Dendritic cell treated with granulocyte-macrophage colony-stimulating factor and Interleukin-4, amounts not matched to agents 40 ng/mL and 50 ng/mL, for 4 days (primary cell): ENCODE measurements around the gene FRZB.

ENCODE experiments used
- H3K27ac Mint-ChIP-seq: one replicate; pipeline ENCODE4 v1.8.0; 2022; ENCODE audit warnings: mild to moderate bottlenecking, mixed read lengths
- H3K27me3 Mint-ChIP-seq: one replicate; pipeline ENCODE4 v1.8.0; 2022; ENCODE audit warnings: mild to moderate bottlenecking, mixed read lengths
- H3K36me3 Mint-ChIP-seq: one replicate; pipeline ENCODE4 v1.8.0; 2022; ENCODE audit warnings: low read depth, mixed read lengths
- H3K4me1 Mint-ChIP-seq: one replicate; pipeline ENCODE4 v1.8.0; 2022; ENCODE audit warnings: low read depth, mixed read lengths
- H3K4me3 Mint-ChIP-seq: one replicate; pipeline ENCODE4 v1.8.0; 2022; ENCODE audit warnings: mild to moderate bottlenecking, moderate library complexity, mixed read lengths
- H3K9me3 Mint-ChIP-seq: one replicate; pipeline ENCODE4 v1.8.0; 2022; ENCODE audit warnings: mixed read lengths
- intact Hi-C: fragments of 100-400 bp; cut with micrococcal nuclease; formaldehyde crosslinking; loops from one replicate; pipeline ENCODE4 v1.15.0; 2022

Gene FRZB

GRCh38 chr2:182818501-182818900 lies 47.9 kb downstream of the FRZB start:
- H3K4me1 Mint-ChIP-seq = no peaks in the 10 kb centered on the region
- H3K27me3 Mint-ChIP-seq = no peaks in the 10 kb centered on the region
- intact Hi-C loops = no loop called here
- no peaks in the 10 kb centered on the region for H3K9me3 Mint-ChIP-seq
- H3K4me3 Mint-ChIP-seq = no peak overlapping the region
- H3K36me3 Mint-ChIP-seq = no peaks in the 10 kb centered on the region
- no peak overlapping the region for H3K27ac Mint-ChIP-seq

GRCh38 chr2:182817558-182817957 lies 48.9 kb downstream of the FRZB start:
- Mint-ChIP-seq H3K27me3 (no peaks in the 10 kb centered on the region), H3K9me3 (no peaks in the 10 kb centered on the region), H3K4me1 (no peaks in the 10 kb centered on the region), H3K27ac (no peak overlapping the region), H3K36me3 (no peaks in the 10 kb centered on the region), H3K4me3 (no peak overlapping the region)
- intact Hi-C loops = no loop called here

GRCh38 chr2:182816866-182817265 lies 49.6 kb downstream of the FRZB start:
- Mint-ChIP-seq H3K36me3 (no peaks in the 10 kb centered on the region), H3K9me3 (no peaks in the 10 kb centered on the region), H3K27me3 (no peaks in the 10 kb centered on the region), H3K4me1 (no peaks in the 10 kb centered on the region), H3K4me3 (no peak overlapping the region), H3K27ac (no peak overlapping the region)
- intact Hi-C loops = no loop called here

- H3K4me1 Mint-ChIP-seq = no peaks in the 10 kb centered on the region
- no peak overlapping the region for H3K4me3 Mint-ChIP-seq
- no peaks in the 10 kb centered on the region for H3K36me3 Mint-ChIP-seq
- H3K27ac Mint-ChIP-seq = no peak overlapping the region
- no peaks in the 10 kb centered on the region for H3K9me3 Mint-ChIP-seq
- no peaks in the 10 kb centered on the region for H3K27me3 Mint-ChIP-seq
- intact Hi-C loops = no loop called here
Observed at GRCh38 chr2:182814804-182815203, 51.6 kb downstream of the FRZB start.

- Mint-ChIP-seq H3K4me3 (no peak overlapping the region), H3K36me3 (no peaks in the 10 kb centered on the region), H3K9me3 (no peaks in the 10 kb centered on the region), H3K4me1 (no peaks in the 10 kb centered on the region), H3K27ac (no peak overlapping the region), H3K27me3 (no peaks in the 10 kb centered on the region)
- intact Hi-C loops = no loop called here
Observed at GRCh38 chr2:182814380-182814779, 52.1 kb downstream of the FRZB start.

- Mint-ChIP-seq H3K27me3 (no peaks in the 10 kb centered on the region), H3K4me3 (no peak overlapping the region), H3K9me3 (no peaks in the 10 kb centered on the region), H3K27ac (no peak overlapping the region), H3K4me1 (no peaks in the 10 kb centered on the region), H3K36me3 (no peaks in the 10 kb centered on the region)
- intact Hi-C loops = no loop called here
Observed at GRCh38 chr2:182810087-182810486, 56.4 kb downstream of the FRZB start.

- no peak overlapping the region for H3K4me3 Mint-ChIP-seq
- H3K27me3 Mint-ChIP-seq = no peaks in the 10 kb centered on the region
- intact Hi-C loops = no loop called here
- no peaks in the 10 kb centered on the region for H3K9me3 Mint-ChIP-seq
- no peak overlapping the region for H3K27ac Mint-ChIP-seq
- no peaks in the 10 kb centered on the region for H3K4me1 Mint-ChIP-seq
- H3K36me3 Mint-ChIP-seq = no peaks in the 10 kb centered on the region
Observed at GRCh38 chr2:182807319-182807718, 59.1 kb downstream of the FRZB start.

GRCh38 chr2:182804128-182804527 lies 62.3 kb downstream of the FRZB start:
- Mint-ChIP-seq H3K4me1 (no peaks in the 10 kb centered on the region), H3K9me3 (no peaks in the 10 kb centered on the region), H3K4me3 (no peak overlapping the region), H3K27me3 (no peaks in the 10 kb centered on the region), H3K27ac (no peak overlapping the region), H3K36me3 (no peaks in the 10 kb centered on the region)
- intact Hi-C loops = no loop called here

GRCh38 chr2:182798736-182799135 lies 67.7 kb downstream of the FRZB start:
- Mint-ChIP-seq H3K4me3 (no peak overlapping the region), H3K9me3 (no peaks in the 10 kb centered on the region), H3K27me3 (peaks cover 2% of the 10 kb centered on the region), H3K36me3 (no peaks in the 10 kb centered on the region), H3K27ac (no peak overlapping the region), H3K4me1 (no peaks in the 10 kb centered on the region)
- intact Hi-C loops = no loop called here

- no peaks in the 10 kb centered on the region for H3K4me1 Mint-ChIP-seq
- peaks cover 2% of the 10 kb centered on the region for H3K27me3 Mint-ChIP-seq
- intact Hi-C loops = no loop called here
- no peaks in the 10 kb centered on the region for H3K9me3 Mint-ChIP-seq
- no peak overlapping the region for H3K27ac Mint-ChIP-seq
- H3K4me3 Mint-ChIP-seq = no peak overlapping the region
- no peaks in the 10 kb centered on the region for H3K36me3 Mint-ChIP-seq
Observed at GRCh38 chr2:182792441-182792840, 74.0 kb downstream of the FRZB start.

- no peak overlapping the region for H3K4me3 Mint-ChIP-seq
- H3K27me3 Mint-ChIP-seq = no peaks in the 10 kb centered on the region
- H3K4me1 Mint-ChIP-seq = no peaks in the 10 kb centered on the region
- no peak overlapping the region for H3K27ac Mint-ChIP-seq
- H3K36me3 Mint-ChIP-seq = peaks cover 20% of the 10 kb centered on the region
- no peaks in the 10 kb centered on the region for H3K9me3 Mint-ChIP-seq
- intact Hi-C loops = no loop called here
Observed at GRCh38 chr2:182784777-182785176, 81.7 kb downstream of the FRZB start.

- Mint-ChIP-seq H3K4me3 (no peak overlapping the region), H3K27ac (no peak overlapping the region), H3K9me3 (no peaks in the 10 kb centered on the region), H3K4me1 (no peaks in the 10 kb centered on the region), H3K36me3 (peaks cover 20% of the 10 kb centered on the region), H3K27me3 (no peaks in the 10 kb centered on the region)
- intact Hi-C loops = no loop called here
Observed at GRCh38 chr2:182784058-182784706, 82.3 kb downstream of the FRZB start.
